PC-9 (cell line): Measurements from ENCODE around the gene DDX4. TPM values are rescaled to one million over a fixed set of nuclear protein-coding genes. Genes with fewer than 3 reads are reported as not detected.
A peak's percentile ranks its signal among the peaks of the same experiment; 100 is the strongest.

ENCODE experiments used
- BruUV-seq: library from RNA; stranded (reverse); fragments of 400-500 nt; replicated peaks from 2 replicates; lab custom pipeline; 2021; lab: Mats Ljungman, UMichigan
- CTCF ChIA-PET: fragments of 300-600 bp; sonication (Branson Sonifier 250); formaldehyde crosslinking; loops from one replicate; lab custom pipeline; 2022; ENCODE audit warnings: antibody characterized with exemption; lab: Charles Lee
- POLR2A ChIA-PET: fragments of 300-600 bp; sonication (Branson Sonifier 250); formaldehyde crosslinking; loops from one replicate; lab custom pipeline; 2022; ENCODE audit warnings: antibody characterized with exemption; ENCODE audit not compliant: unreplicated experiment; lab: Charles Lee
- DNase-seq, 2 experiments: peaks; one replicate each; pipeline versions ENCODE4 v3.0.0 to v3.0.0-alpha.2; 2015 to 2022; ENCODE audit warnings: mixed read lengths in 1 of 2
- H2AFZ ChIP-seq: fragments of 200-600 bp; sonication (generic); 2 replicates; pipeline ENCODE4 v1.8.1; 2017; ENCODE audit warnings: antibody characterized with exemption
- H3F3A ChIP-seq: fragments of 200-600 bp; sonication (generic); 2 replicates; pipeline ENCODE4 v1.8.1; 2017; ENCODE audit warnings: antibody characterized with exemption, mild to moderate bottlenecking, low read depth; ENCODE audit not compliant: insufficient read depth
- H3K27ac ChIP-seq: fragments of 200-600 bp; sonication (generic); 2 replicates; pipeline ENCODE4 v1.6.1; 2016; ENCODE audit warnings: mixed run types
- H3K27me3 ChIP-seq: fragments of 200-600 bp; sonication (generic); 2 replicates; pipeline ENCODE4 v1.6.1; 2016; ENCODE audit warnings: low read depth, mixed run types; ENCODE audit not compliant: insufficient read depth
- H3K36me3 ChIP-seq: fragments of 200-600 bp; sonication (generic); 2 replicates; pipeline ENCODE4 v1.6.1; 2016; ENCODE audit warnings: low read depth, mixed run types
- H3K4me1 ChIP-seq: fragments of 200-600 bp; sonication (generic); replicated peaks from 2 replicates; pipeline ENCODE4 v1.6.1; 2016; ENCODE audit warnings: mixed run types; ENCODE audit not compliant: insufficient read depth
- H3K4me2 ChIP-seq: fragments of 200-600 bp; sonication (generic); 2 replicates; pipeline ENCODE4 v1.6.1; 2017; ENCODE audit warnings: mixed run types
- H3K4me3 ChIP-seq: fragments of 200-600 bp; sonication (generic); 2 replicates; pipeline ENCODE4 v1.6.1; 2016; ENCODE audit warnings: mixed run types
- H3K79me2 ChIP-seq: fragments of 200-600 bp; sonication (generic); 2 replicates; pipeline ENCODE4 v1.6.1; 2017; ENCODE audit warnings: low read depth, mixed run types
- H3K9me2 ChIP-seq: fragments of 200-600 bp; sonication (generic); 2 replicates; pipeline ENCODE4 v1.8.1; 2017; ENCODE audit warnings: mild to moderate bottlenecking; ENCODE audit not compliant: insufficient read depth
- H3K9me3 ChIP-seq: fragments of 200-600 bp; sonication (generic); 2 replicates; pipeline ENCODE4 v1.8.1; 2016; ENCODE audit warnings: low read depth; ENCODE audit not compliant: insufficient read depth
- H4K20me1 ChIP-seq: fragments of 200-600 bp; sonication (generic); 2 replicates; pipeline ENCODE4 v1.8.1; 2017; ENCODE audit not compliant: insufficient read depth
- CTCF ChIP-seq: fragments of 200-600 bp; sonication (generic); conservative IDR thresholded peaks from 2 replicates; pipeline ENCODE4 v1.6.1; 2017; ENCODE audit warnings: mixed run types, antibody characterized with exemption, mild to moderate bottlenecking, moderate library complexity
- EZH2 ChIP-seq: fragments of 200-600 bp; sonication (generic); IDR thresholded peaks from 2 replicates; pipeline ENCODE4 v1.8.0; 2017; ENCODE audit warnings: antibody characterized with exemption, low read depth
- intact Hi-C: fragments of 100-400 bp; cut with micrococcal nuclease; formaldehyde crosslinking; loops from one replicate; pipeline ENCODE4 v1.10.0; 2022; ENCODE audit not compliant: unreplicated experiment
- total RNA-seq: library from RNA; stranded (reverse); gene quantifications from 2 replicates; pipeline ENCODE4 v1.2.3, GENCODE V29; 2021

DDX4 gene
- total RNA-seq, 1 experiment from 2014 or later: not detected

- Histone ChIP-seq H2AFZ (no peak overlapping the region), H3K79me2 (no peaks in the 10 kb centered on the region), H3K4me1 (0 out of 2 replicates have a peak, but pooled peaks cover 4% of the 10 kb centered on the region), H3K9me2 (no peaks in the 10 kb centered on the region), H3K27me3 (no peaks in the 10 kb centered on the region), H3K4me2 (no peak overlapping the region), H3K36me3 (no peaks in the 10 kb centered on the region), H3F3A (no peaks in the 10 kb centered on the region), H3K4me3 (no peak overlapping the region), H3K9me3 (no peaks in the 10 kb centered on the region), H3K27ac (no peak overlapping the region), H4K20me1 (no peaks in the 10 kb centered on the region)
- BruUV-seq: no TSS peak
- peak in 1 of 2 experiments; percentile 42 for DNase-seq
- intact Hi-C loops: no loop called here
- ChIA-PET POLR2A (no interaction called here), CTCF (no interaction called here)
- TF ChIP-seq CTCF (no peak), EZH2 (no peak)
These were observed 78.5 kb downstream of the DDX4 start for GRCh38 chr5:55816342-55816741.

GRCh38 chr5:55817030-55817429 lies 79.2 kb downstream of the DDX4 start:
- no TSS peak for BruUV-seq
- CTCF ChIA-PET: no interaction called here

DNA sequence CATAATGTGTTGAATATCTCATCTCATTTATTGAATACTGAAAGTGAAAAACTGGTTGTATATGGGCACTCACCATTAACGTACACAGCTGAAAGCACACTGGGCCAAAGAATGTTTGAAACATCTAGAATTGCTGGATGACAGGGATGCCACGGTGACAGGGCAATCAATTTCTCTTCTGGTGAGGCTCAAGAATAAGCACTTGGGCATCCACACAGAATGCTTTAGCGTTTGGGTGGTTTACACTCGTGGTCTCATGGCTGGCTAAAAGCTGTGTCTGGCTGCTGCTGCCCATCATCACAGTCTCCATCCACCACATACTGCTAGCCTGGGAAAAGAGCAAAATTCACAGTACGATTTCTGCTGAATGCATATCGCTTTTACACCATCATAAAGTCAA lies 82.6 kb downstream of the DDX4 start:
- H2AFZ ChIP-seq: no peak overlapping the region
- no peak overlapping the region for H3K27ac ChIP-seq
- ChIA-PET CTCF (no interaction called here), POLR2A (no interaction called here)
- H3F3A ChIP-seq: no peaks in the 10 kb centered on the region
- H3K9me2 ChIP-seq: no peaks in the 10 kb centered on the region
- H3K27me3 ChIP-seq: no peaks in the 10 kb centered on the region
- no peaks in the 10 kb centered on the region for H3K79me2 ChIP-seq
- DNase-seq: no peak
- H4K20me1 ChIP-seq: no peaks in the 10 kb centered on the region
- intact Hi-C loops: no loop called here
- TF ChIP-seq CTCF: no peak
- no peak for TF ChIP-seq EZH2
- H3K36me3 ChIP-seq: no peaks in the 10 kb centered on the region
- H3K4me2 ChIP-seq: no peak overlapping the region
- no peak overlapping the region for H3K4me3 ChIP-seq
- BruUV-seq: no TSS peak
- H3K4me1 ChIP-seq: 0 out of 2 replicates have a peak, but pooled peaks cover 4% of the 10 kb centered on the region
- no peaks in the 10 kb centered on the region for H3K9me3 ChIP-seq

More at GRCh38 chr5:55817030-55817429, 79.2 kb downstream of the DDX4 start:
- Histone ChIP-seq H3K79me2 (no peaks in the 10 kb centered on the region), H3K36me3 (no peaks in the 10 kb centered on the region), H3K27me3 (no peaks in the 10 kb centered on the region), H3K9me3 (no peaks in the 10 kb centered on the region), H3K27ac (no peak overlapping the region), H2AFZ (no peak overlapping the region), H3K4me1 (0 out of 2 replicates have a peak, but pooled peaks cover 4% of the 10 kb centered on the region), H4K20me1 (no peaks in the 10 kb centered on the region), H3K4me2 (no peak overlapping the region), H3K4me3 (no peak overlapping the region), H3K9me2 (no peaks in the 10 kb centered on the region), H3F3A (no peaks in the 10 kb centered on the region)
- TF ChIP-seq CTCF: no peak
- no peak for TF ChIP-seq EZH2
- POLR2A ChIA-PET: no interaction called here
- intact Hi-C loops: no loop called here
- DNase-seq: no peak
